Karpas-422 (cell line): ENCODE measurements around the gene VAC14. TPM values are rescaled to one million over a fixed set of nuclear protein-coding genes. Genes with fewer than 3 reads are reported as not detected.

Source experiments
- DNase-seq: peaks from one replicate; pipeline ENCODE4 v3.0.0-alpha.2; 2015
- H2AFZ ChIP-seq: fragments of 200-600 bp; sonication (generic); 2 replicates; pipeline ENCODE4 v1.6.1; 2014; ENCODE audit warnings: antibody characterized with exemption, low read length, mixed read lengths
- H3K27ac ChIP-seq: fragments of 200-600 bp; sonication (generic); 2 replicates; pipeline ENCODE4 v1.5.1; 2014; ENCODE audit warnings: mild to moderate bottlenecking, low read length, moderate library complexity
- H3K27me3 ChIP-seq: fragments of 200-600 bp; sonication (generic); 2 replicates; pipeline ENCODE4 v1.6.1; 2014; ENCODE audit warnings: low read length, mixed read lengths
- H3K36me3 ChIP-seq: fragments of 200-600 bp; sonication (generic); 2 replicates; pipeline ENCODE4 v1.6.1; 2014; ENCODE audit warnings: low read length, mixed read lengths; ENCODE audit not compliant: insufficient read depth
- H3K4me1 ChIP-seq: fragments of 200-600 bp; sonication (generic); 2 replicates; pipeline ENCODE4 v1.6.1; 2014; ENCODE audit warnings: mild to moderate bottlenecking, low read length, mixed read lengths
- H3K4me2 ChIP-seq: fragments of 200-600 bp; sonication (generic); 2 replicates; pipeline ENCODE4 v1.6.1; 2014; ENCODE audit warnings: low read length, low read depth, mild to moderate bottlenecking; ENCODE audit not compliant: poor library complexity, severe bottlenecking
- H3K4me3 ChIP-seq: fragments of 200-600 bp; sonication (generic); 2 replicates; pipeline ENCODE4 v1.5.1; 2014; ENCODE audit warnings: mild to moderate bottlenecking, antibody characterized with exemption, low read length, mixed read lengths
- H3K79me2 ChIP-seq: fragments of 200-600 bp; sonication (generic); 2 replicates; pipeline ENCODE4 v1.6.1; 2014; ENCODE audit warnings: mild to moderate bottlenecking, low read length, mixed read lengths
- H3K9ac ChIP-seq: fragments of 200-600 bp; sonication (generic); 2 replicates; pipeline ENCODE4 v1.6.0; 2014; ENCODE audit warnings: low read length
- H3K9me2 ChIP-seq: fragments of 200-600 bp; sonication (generic), shearing (Covaris generic); replicated peaks from 2 replicates; pipeline ENCODE4 v1.6.0; 2014; ENCODE audit warnings: mild to moderate bottlenecking, low read length, moderate library complexity; ENCODE audit not compliant: insufficient read depth
- H3K9me3 ChIP-seq: fragments of 300-700, 200-600 bp; sonication (generic); 2 replicates; pipeline ENCODE4 v1.6.1; 2014; ENCODE audit warnings: low read length, mixed read lengths
- H4K20me1 ChIP-seq: fragments of 200-600 bp; sonication (generic); 2 replicates; pipeline ENCODE4 v1.6.1; 2014; ENCODE audit warnings: mild to moderate bottlenecking, antibody characterized with exemption, low read length, low read depth; ENCODE audit not compliant: insufficient read depth
- total RNA-seq: library from RNA; depleted of rRNA; stranded (reverse); fragments of >200 nt; shearing (Covaris generic); gene quantifications from 2 replicates; pipeline ENCODE4 v1.2.3, GENCODE V29; 2014; ENCODE audit warnings: low replicate concordance

The VAC14 gene
- total RNA-seq, 1 experiment from 2014 or later = 39.1 TPM

GRCh38 chr16:70736465-70737376 lies 64.2 kb downstream of the VAC14 start:
- H3K27ac ChIP-seq = no peak overlapping the region
- no peaks in the 10 kb centered on the region for H3K36me3 ChIP-seq
- no peak overlapping the region for H2AFZ ChIP-seq
- no peaks in the 10 kb centered on the region for H3K9me2 ChIP-seq
- no peaks in the 10 kb centered on the region for H3K27me3 ChIP-seq
- no peak for DNase-seq
- H3K9me3 ChIP-seq = no peaks in the 10 kb centered on the region
- H3K4me2 ChIP-seq = no peak overlapping the region
- H3K4me1 ChIP-seq = no peaks in the 10 kb centered on the region
- no peaks in the 10 kb centered on the region for H3K79me2 ChIP-seq
- no peaks in the 10 kb centered on the region for H4K20me1 ChIP-seq
- H3K9ac ChIP-seq = no peak overlapping the region
- no peak overlapping the region for H3K4me3 ChIP-seq

- H3K9me3 ChIP-seq = no peaks in the 10 kb centered on the region
- no peak overlapping the region for H2AFZ ChIP-seq
- H3K4me1 ChIP-seq = no peaks in the 10 kb centered on the region
- no peak for DNase-seq
- no peak overlapping the region for H3K27ac ChIP-seq
- H3K36me3 ChIP-seq = no peaks in the 10 kb centered on the region
- no peaks in the 10 kb centered on the region for H3K79me2 ChIP-seq
- no peaks in the 10 kb centered on the region for H3K9me2 ChIP-seq
- H3K4me3 ChIP-seq = no peak overlapping the region
- H3K27me3 ChIP-seq = no peaks in the 10 kb centered on the region
- no peak overlapping the region for H3K9ac ChIP-seq
- no peak overlapping the region for H3K4me2 ChIP-seq
- no peaks in the 10 kb centered on the region for H4K20me1 ChIP-seq
Measured at GRCh38 chr16:70735141-70735979, 65.6 kb downstream of the VAC14 start.

GRCh38 chr16:70734522-70735095 lies 66.3 kb downstream of the VAC14 start:
- Histone ChIP-seq H3K4me2 (no peak overlapping the region), H2AFZ (no peak overlapping the region), H3K9me2 (no peaks in the 10 kb centered on the region), H3K27me3 (no peaks in the 10 kb centered on the region), H3K79me2 (no peaks in the 10 kb centered on the region), H3K4me1 (no peaks in the 10 kb centered on the region), H3K9ac (no peak overlapping the region), H4K20me1 (no peaks in the 10 kb centered on the region), H3K9me3 (no peaks in the 10 kb centered on the region), H3K27ac (no peak overlapping the region), H3K36me3 (no peaks in the 10 kb centered on the region), H3K4me3 (no peak overlapping the region)
- no peak for DNase-seq

- no peak overlapping the region for H3K9ac ChIP-seq
- no peaks in the 10 kb centered on the region for H4K20me1 ChIP-seq
Measured at GRCh38 chr16:70730944-70731343, 70.0 kb downstream of the VAC14 start.

GRCh38 chr16:70730031-70730430 lies 70.9 kb downstream of the VAC14 start:
- no peak overlapping the region for H2AFZ ChIP-seq
- no peaks in the 10 kb centered on the region for H3K4me1 ChIP-seq
- H3K36me3 ChIP-seq = no peaks in the 10 kb centered on the region
- no peak overlapping the region for H3K27ac ChIP-seq
- H3K4me2 ChIP-seq = no peak overlapping the region
- H3K9me3 ChIP-seq = no peaks in the 10 kb centered on the region
- H3K9me2 ChIP-seq = no peaks in the 10 kb centered on the region
- H4K20me1 ChIP-seq = no peaks in the 10 kb centered on the region
- no peaks in the 10 kb centered on the region for H3K27me3 ChIP-seq
- no peak for DNase-seq
- no peak overlapping the region for H3K9ac ChIP-seq
- no peak overlapping the region for H3K4me3 ChIP-seq
- no peaks in the 10 kb centered on the region for H3K79me2 ChIP-seq

More at GRCh38 chr16:70730944-70731343, 70.0 kb downstream of the VAC14 start:
- Histone ChIP-seq H3K36me3 (no peaks in the 10 kb centered on the region), H3K9me3 (no peaks in the 10 kb centered on the region), H3K79me2 (no peaks in the 10 kb centered on the region), H3K27me3 (no peaks in the 10 kb centered on the region), H3K9me2 (no peaks in the 10 kb centered on the region), H3K4me1 (no peaks in the 10 kb centered on the region), H3K4me3 (no peak overlapping the region), H3K4me2 (no peak overlapping the region), H3K27ac (no peak overlapping the region), H2AFZ (no peak overlapping the region)
- DNase-seq = no peak

- H3K27ac ChIP-seq = no peak overlapping the region
- no peak overlapping the region for H2AFZ ChIP-seq
- no peak for DNase-seq
- no peak overlapping the region for H3K9ac ChIP-seq
- no peaks in the 10 kb centered on the region for H3K4me1 ChIP-seq
- no peaks in the 10 kb centered on the region for H3K9me2 ChIP-seq
- H3K4me3 ChIP-seq = no peak overlapping the region
- H3K4me2 ChIP-seq = no peak overlapping the region
- no peaks in the 10 kb centered on the region for H3K79me2 ChIP-seq
- H3K9me3 ChIP-seq = no peaks in the 10 kb centered on the region
- H3K27me3 ChIP-seq = no peaks in the 10 kb centered on the region
- H4K20me1 ChIP-seq = no peaks in the 10 kb centered on the region
- H3K36me3 ChIP-seq = no peaks in the 10 kb centered on the region
Measured at GRCh38 chr16:70729292-70729691, 71.7 kb downstream of the VAC14 start.

GRCh38 chr16:70728150-70728549 lies 72.8 kb downstream of the VAC14 start:
- no peaks in the 10 kb centered on the region for H3K9me2 ChIP-seq
- DNase-seq = no peak

GRCh38 chr16:70726892-70727361 lies 74.0 kb downstream of the VAC14 start:
- H2AFZ ChIP-seq = no peak overlapping the region
- H3K9ac ChIP-seq = no peak overlapping the region
- H3K4me1 ChIP-seq = no peaks in the 10 kb centered on the region
- no peaks in the 10 kb centered on the region for H3K9me2 ChIP-seq
- DNase-seq = no peak
- H3K4me3 ChIP-seq = no peak overlapping the region
- H3K27ac ChIP-seq = no peak overlapping the region
- no peaks in the 10 kb centered on the region for H3K9me3 ChIP-seq
- H3K79me2 ChIP-seq = no peaks in the 10 kb centered on the region
- no peaks in the 10 kb centered on the region for H3K27me3 ChIP-seq
- no peaks in the 10 kb centered on the region for H4K20me1 ChIP-seq
- H3K4me2 ChIP-seq = no peak overlapping the region
- no peaks in the 10 kb centered on the region for H3K36me3 ChIP-seq

More at GRCh38 chr16:70728150-70728549, 72.8 kb downstream of the VAC14 start:
- no peak overlapping the region for H3K4me3 ChIP-seq
- H3K36me3 ChIP-seq = no peaks in the 10 kb centered on the region
- H3K4me2 ChIP-seq = no peak overlapping the region
- no peaks in the 10 kb centered on the region for H3K9me3 ChIP-seq
- no peaks in the 10 kb centered on the region for H3K79me2 ChIP-seq
- H3K4me1 ChIP-seq = no peaks in the 10 kb centered on the region
- H3K27me3 ChIP-seq = no peaks in the 10 kb centered on the region
- no peak overlapping the region for H3K9ac ChIP-seq
- H4K20me1 ChIP-seq = no peaks in the 10 kb centered on the region
- H2AFZ ChIP-seq = no peak overlapping the region
- H3K27ac ChIP-seq = no peak overlapping the region
